ENCODE results near the gene TNFSF12.
A peak's percentile ranks its signal among the peaks of the same experiment; 100 is the strongest.

The TNFSF12 gene

GRCh38 chr17:7548585-7549400, at the start of gene TNFSF12:
TNFSF12 (plus strand) TSS chr17:7549058; CDS start chr17:7549154, 96 bp downstream.
- DNase-seq (ENCODE audit: low read depth) = peak; percentile 51

- no peak for DNase-seq (ENCODE audit: low read depth)
Measured at GRCh38 chr17:7499161-7499560, 49.7 kb upstream of the TNFSF12 start.

- DNase-seq (ENCODE audit: low read depth) = no peak
Measured at GRCh38 chr17:7501729-7502128, 47.1 kb upstream of the TNFSF12 start.

GRCh38 chr17:7502171-7502847, 46.5 kb upstream of the TNFSF12 start:
- DNase-seq (ENCODE audit: low read depth) = no peak

- no peak for DNase-seq (ENCODE audit: low read depth)
Measured at GRCh38 chr17:7502987-7503386, 45.9 kb upstream of the TNFSF12 start.

- DNase-seq (ENCODE audit: low read depth) = no peak
Measured at GRCh38 chr17:7503521-7503920, 45.3 kb upstream of the TNFSF12 start.

- no peak for DNase-seq (ENCODE audit: low read depth)
Measured at GRCh38 chr17:7508145-7508544, 40.7 kb upstream of the TNFSF12 start.

GRCh38 chr17:7508846-7509245, 40.0 kb upstream of the TNFSF12 start:
- no peak for DNase-seq (ENCODE audit: low read depth)

GRCh38 chr17:7509937-7510336, 38.9 kb upstream of the TNFSF12 start:
- no peak for DNase-seq (ENCODE audit: low read depth)

- no peak for DNase-seq (ENCODE audit: low read depth)
Measured at GRCh38 chr17:7511108-7511507, 37.8 kb upstream of the TNFSF12 start.

- DNase-seq (ENCODE audit: low read depth) = no peak
Measured at GRCh38 chr17:7512105-7512504, 36.8 kb upstream of the TNFSF12 start.

GRCh38 chr17:7512824-7513540, 35.9 kb upstream of the TNFSF12 start:
- no peak for DNase-seq (ENCODE audit: low read depth)

GRCh38 chr17:7513850-7514419, 34.9 kb upstream of the TNFSF12 start:
- no peak for DNase-seq (ENCODE audit: low read depth)

- DNase-seq (ENCODE audit: low read depth) = no peak
Measured at GRCh38 chr17:7515911-7516610, 32.8 kb upstream of the TNFSF12 start.

GRCh38 chr17:7523033-7523432, 25.8 kb upstream of the TNFSF12 start:
- DNase-seq (ENCODE audit: low read depth) = peak; percentile 46

- DNase-seq (ENCODE audit: low read depth) = no peak
Measured at GRCh38 chr17:7528842-7529241, 20.0 kb upstream of the TNFSF12 start.

GRCh38 chr17:7530023-7530900, 18.6 kb upstream of the TNFSF12 start:
- no peak for DNase-seq (ENCODE audit: low read depth)

GRCh38 chr17:7538050-7538449, 10.8 kb upstream of the TNFSF12 start:
- no peak for DNase-seq (ENCODE audit: low read depth)

GRCh38 chr17:7538891-7539545, 9.8 kb upstream of the TNFSF12 start:
- DNase-seq (ENCODE audit: low read depth) = no peak

- DNase-seq (ENCODE audit: low read depth) = no peak
Measured at GRCh38 chr17:7541074-7541621, 7.7 kb upstream of the TNFSF12 start.
